ENCODE results near the gene TMEM11.
A peak's percentile ranks its signal among the peaks of the same experiment; 100 is the strongest.

Gene TMEM11

GRCh38 chr17:21173543-21173942, 40.4 kb downstream of the TMEM11 start:
- no peak overlapping the region for H3K27ac Mint-ChIP-seq
- no peaks in the 10 kb centered on the region for H3K27me3 Mint-ChIP-seq
- H3K4me1 Mint-ChIP-seq: peaks cover 15% of the 10 kb centered on the region
- H3K9me3 Mint-ChIP-seq: no peaks in the 10 kb centered on the region
- DNase-seq (ENCODE audit: low spot score in 2 of 2) (no peak), ATAC-seq (ENCODE audit: low read depth) (no peak)
- H3K4me3 Mint-ChIP-seq: no peak overlapping the region
- H3K36me3 Mint-ChIP-seq: peaks cover 12% of the 10 kb centered on the region

DNA sequence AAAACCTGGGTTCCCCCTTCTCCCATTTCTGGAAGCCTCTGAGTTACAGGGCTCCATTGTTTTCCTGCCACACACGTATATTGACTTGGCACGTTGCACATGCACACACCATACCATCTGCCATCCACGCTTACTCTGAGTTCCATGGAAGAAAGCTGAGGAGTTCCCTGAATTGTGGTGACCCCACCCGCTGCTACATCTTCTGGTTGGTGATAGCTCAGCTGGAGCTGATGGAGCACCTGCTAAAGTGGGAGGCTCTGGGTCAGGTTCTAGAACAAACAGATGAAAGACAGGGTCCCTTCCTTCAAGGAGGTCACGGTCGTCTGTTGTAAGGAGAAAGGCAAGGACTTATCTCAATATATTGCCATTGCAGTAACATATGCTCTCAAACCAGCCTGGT, 41.1 kb downstream of the TMEM11 start:
- no peak for DNase-seq (ENCODE audit: low spot score in 2 of 2)
- H3K9me3 Mint-ChIP-seq: no peaks in the 10 kb centered on the region
- H3K4me3 Mint-ChIP-seq: no peak overlapping the region
- H3K36me3 Mint-ChIP-seq: peaks cover 12% of the 10 kb centered on the region
- H3K27ac Mint-ChIP-seq: no peak overlapping the region
- peaks cover 15% of the 10 kb centered on the region for H3K4me1 Mint-ChIP-seq
- ATAC-seq (ENCODE audit: low read depth): no peak
- H3K27me3 Mint-ChIP-seq: no peaks in the 10 kb centered on the region

GRCh38 chr17:21171970-21172510, 41.9 kb downstream of the TMEM11 start:
- ATAC-seq (ENCODE audit: low read depth) (no peak), DNase-seq (ENCODE audit: low spot score in 2 of 2) (no peak)
- Mint-ChIP-seq H3K4me1 (peaks cover 15% of the 10 kb centered on the region), H3K9me3 (no peaks in the 10 kb centered on the region), H3K36me3 (peaks cover 12% of the 10 kb centered on the region), H3K27me3 (no peaks in the 10 kb centered on the region), H3K27ac (peak overlapping the region; percentile 51), H3K4me3 (no peak overlapping the region)

DNA sequence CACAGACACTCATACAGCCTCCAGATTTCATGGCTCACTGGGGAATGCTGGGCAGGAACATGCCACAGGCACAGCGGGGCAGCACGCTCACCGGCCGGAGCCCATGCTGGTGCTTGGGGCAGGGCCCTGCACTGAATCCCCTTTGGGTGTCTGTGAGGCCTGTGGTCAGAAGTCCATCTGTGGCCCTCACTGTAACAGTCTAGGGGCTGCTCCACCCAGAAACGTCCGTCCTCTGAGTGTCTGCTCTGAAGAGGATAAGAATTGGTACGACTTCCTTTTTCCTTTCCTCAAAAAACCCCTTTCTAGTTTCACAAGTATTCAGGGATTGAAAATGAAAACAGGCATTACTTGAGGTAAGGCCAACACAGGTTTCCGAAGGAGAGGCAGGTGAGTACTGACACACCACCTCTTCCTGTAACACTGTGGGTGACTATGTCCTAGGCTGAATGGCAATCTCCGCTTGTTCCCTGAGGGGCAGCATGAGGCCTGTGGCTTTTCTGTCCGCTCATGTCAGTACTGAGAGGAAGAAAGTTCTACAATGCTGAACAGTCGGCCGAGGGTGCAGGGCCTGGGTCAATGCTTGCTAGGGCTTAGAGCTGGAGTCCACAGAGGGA, 42.5 kb downstream of the TMEM11 start:
- peak overlapping the region; percentile 22 for H3K4me3 Mint-ChIP-seq

GRCh38 chr17:21170809-21171208, 43.2 kb downstream of the TMEM11 start:
- H3K4me1 Mint-ChIP-seq: peaks cover 15% of the 10 kb centered on the region
- no peak overlapping the region for H3K4me3 Mint-ChIP-seq
- DNase-seq (ENCODE audit: low spot score in 2 of 2) (no peak), ATAC-seq (ENCODE audit: low read depth) (no peak)
- peaks cover 12% of the 10 kb centered on the region for H3K36me3 Mint-ChIP-seq
- no peaks in the 10 kb centered on the region for H3K27me3 Mint-ChIP-seq
- peak overlapping the region; percentile 51 for H3K27ac Mint-ChIP-seq
- H3K9me3 Mint-ChIP-seq: no peaks in the 10 kb centered on the region

More for the DNA sequence above, 42.5 kb downstream of the TMEM11 start:
- Mint-ChIP-seq H3K36me3 (peaks cover 12% of the 10 kb centered on the region), H3K9me3 (no peaks in the 10 kb centered on the region), H3K27ac (peak overlapping the region; percentile 51), H3K27me3 (no peaks in the 10 kb centered on the region), H3K4me1 (peaks cover 15% of the 10 kb centered on the region)
- DNase-seq (ENCODE audit: low spot score in 2 of 2): no peak
- ATAC-seq (ENCODE audit: low read depth): peak; percentile 80

DNA sequence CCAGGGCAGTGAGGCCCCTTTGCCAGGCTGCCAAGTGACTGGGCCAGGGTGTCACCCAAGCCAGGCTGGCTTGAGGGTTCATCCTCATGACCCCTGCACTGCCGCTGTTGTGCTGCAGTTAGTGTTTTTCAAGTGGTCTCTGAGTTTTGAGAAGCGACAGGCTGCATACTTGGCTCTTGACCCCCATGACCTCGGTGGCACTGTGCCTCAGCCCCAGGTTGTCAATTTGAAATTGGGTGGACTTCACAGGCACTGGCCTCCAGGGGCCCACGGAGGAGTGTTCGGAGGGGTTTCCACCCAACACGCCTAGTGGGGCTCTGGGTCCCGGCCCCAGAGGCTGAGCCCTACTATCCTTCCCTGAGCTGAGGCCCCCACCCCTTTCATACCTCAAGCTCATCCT, 44.5 kb downstream of the TMEM11 start:
- no peak for ATAC-seq (ENCODE audit: low read depth)
- Mint-ChIP-seq H3K27ac (no peak overlapping the region), H3K27me3 (no peaks in the 10 kb centered on the region), H3K9me3 (no peaks in the 10 kb centered on the region), H3K36me3 (peaks cover 12% of the 10 kb centered on the region), H3K4me3 (no peak overlapping the region), H3K4me1 (peaks cover 17% of the 10 kb centered on the region)
- no peak for DNase-seq (ENCODE audit: low spot score in 2 of 2)

DNA sequence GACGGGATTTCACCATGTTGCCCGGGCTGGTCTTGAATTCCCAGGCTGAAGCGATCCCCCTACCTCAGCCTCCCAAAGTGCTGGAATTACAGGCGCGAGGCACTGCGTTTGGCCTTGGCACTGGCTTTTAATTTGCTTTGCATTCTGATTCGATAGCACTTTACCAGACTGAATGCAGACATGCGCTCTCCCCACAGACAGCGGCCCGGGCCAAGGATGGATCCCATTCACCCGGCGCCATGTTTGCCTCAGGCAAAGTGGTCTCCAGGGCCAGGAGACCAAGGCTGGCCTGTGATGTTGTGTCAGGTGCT, 45.5 kb downstream of the TMEM11 start:
- peaks cover 7% of the 10 kb centered on the region for H3K36me3 Mint-ChIP-seq
- H3K27ac Mint-ChIP-seq: no peak overlapping the region
- H3K9me3 Mint-ChIP-seq: no peaks in the 10 kb centered on the region
- no peak for DNase-seq (ENCODE audit: low spot score in 2 of 2)
- peaks cover 17% of the 10 kb centered on the region for H3K4me1 Mint-ChIP-seq
- no peak overlapping the region for H3K4me3 Mint-ChIP-seq
- no peak for ATAC-seq (ENCODE audit: low read depth)
- H3K27me3 Mint-ChIP-seq: no peaks in the 10 kb centered on the region

DNA sequence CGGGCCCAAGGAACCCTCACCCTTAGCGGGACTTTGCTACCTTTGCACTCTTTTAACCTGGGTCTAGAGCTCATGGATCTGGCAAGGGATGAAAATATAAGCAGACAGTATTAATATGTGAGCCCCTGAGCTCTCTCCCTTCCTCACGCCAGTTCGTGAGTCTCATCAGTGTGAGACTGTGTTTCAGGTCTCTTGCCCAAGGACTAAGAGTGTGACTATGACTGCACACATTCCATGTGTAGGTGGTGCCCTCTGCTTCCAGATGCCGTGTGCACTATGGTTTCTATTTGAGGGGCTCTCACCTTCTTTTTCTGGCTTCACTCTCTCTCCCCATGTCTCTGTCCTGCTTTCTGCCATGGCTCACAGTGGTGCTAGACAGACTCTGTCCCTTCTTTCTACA, 46.7 kb downstream of the TMEM11 start:
- H3K36me3 Mint-ChIP-seq: peaks cover 3% of the 10 kb centered on the region
- no peak overlapping the region for H3K27ac Mint-ChIP-seq
- H3K4me3 Mint-ChIP-seq: no peak overlapping the region
- peaks cover 19% of the 10 kb centered on the region for H3K4me1 Mint-ChIP-seq
- no peak for ATAC-seq (ENCODE audit: low read depth)
- DNase-seq (ENCODE audit: low spot score in 2 of 2): no peak
- no peaks in the 10 kb centered on the region for H3K9me3 Mint-ChIP-seq
- H3K27me3 Mint-ChIP-seq: no peaks in the 10 kb centered on the region

- Mint-ChIP-seq H3K4me1 (peaks cover 19% of the 10 kb centered on the region), H3K27me3 (no peaks in the 10 kb centered on the region), H3K36me3 (no peaks in the 10 kb centered on the region), H3K9me3 (no peaks in the 10 kb centered on the region), H3K27ac (no peak overlapping the region), H3K4me3 (no peak overlapping the region)
- no peak for ATAC-seq (ENCODE audit: low read depth)
- DNase-seq (ENCODE audit: low spot score in 2 of 2): no peak
Measured at GRCh38 chr17:21166595-21167210, 47.3 kb downstream of the TMEM11 start.

DNA sequence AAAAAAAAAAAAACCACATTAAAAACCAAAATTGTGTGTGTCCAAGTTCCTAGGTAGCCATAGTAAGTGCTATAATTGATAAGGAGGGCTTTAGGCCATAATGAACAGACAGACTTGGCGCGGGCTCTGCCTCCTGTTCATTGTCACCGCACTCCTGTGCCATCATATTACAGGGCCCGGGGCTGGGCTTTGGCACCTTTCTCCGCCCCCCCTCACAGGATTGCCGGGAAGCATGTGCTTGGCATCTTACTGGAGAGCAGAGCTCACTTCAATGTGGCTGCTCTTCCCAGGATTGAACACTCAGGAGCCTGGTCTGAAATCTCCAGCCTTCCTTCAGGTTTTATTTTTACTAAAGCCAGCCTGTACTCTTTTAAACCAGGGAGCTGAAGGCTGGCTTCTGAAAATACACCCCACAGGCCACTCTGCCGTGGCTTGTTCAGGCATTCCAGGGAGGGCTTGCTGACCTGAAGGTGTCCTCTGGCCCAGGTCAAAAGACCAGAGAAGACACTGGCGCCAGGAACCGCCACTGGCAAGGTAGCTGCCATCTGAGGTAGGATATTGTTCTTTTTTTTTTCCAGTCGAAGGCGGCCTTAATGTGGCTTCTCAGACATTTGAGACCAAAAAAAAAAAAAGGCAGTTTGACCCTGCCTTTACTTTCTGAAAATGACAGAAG, 47.9 kb downstream of the TMEM11 start:
- DNase-seq (ENCODE audit: low spot score in 2 of 2): no peak
- Mint-ChIP-seq H3K9me3 (no peaks in the 10 kb centered on the region), H3K27ac (no peak overlapping the region), H3K4me3 (no peak overlapping the region), H3K27me3 (no peaks in the 10 kb centered on the region), H3K4me1 (peaks cover 14% of the 10 kb centered on the region), H3K36me3 (no peaks in the 10 kb centered on the region)
- no peak for ATAC-seq (ENCODE audit: low read depth)

- Mint-ChIP-seq H3K27me3 (no peaks in the 10 kb centered on the region), H3K9me3 (no peaks in the 10 kb centered on the region), H3K4me1 (peaks cover 5% of the 10 kb centered on the region)
Measured at GRCh38 chr17:21164620-21165019, 49.3 kb downstream of the TMEM11 start.

GRCh38 chr17:21164216-21164615, 49.7 kb downstream of the TMEM11 start:
- no peaks in the 10 kb centered on the region for H3K27me3 Mint-ChIP-seq
- no peaks in the 10 kb centered on the region for H3K36me3 Mint-ChIP-seq
- no peak for ATAC-seq (ENCODE audit: low read depth)
- no peak for DNase-seq (ENCODE audit: low spot score in 2 of 2)
- H3K4me1 Mint-ChIP-seq: peaks cover 5% of the 10 kb centered on the region
- H3K27ac Mint-ChIP-seq: no peak overlapping the region
- H3K9me3 Mint-ChIP-seq: no peaks in the 10 kb centered on the region
- no peak overlapping the region for H3K4me3 Mint-ChIP-seq

More at GRCh38 chr17:21164620-21165019, 49.3 kb downstream of the TMEM11 start:
- no peak overlapping the region for H3K4me3 Mint-ChIP-seq
- DNase-seq (ENCODE audit: low spot score in 2 of 2): no peak
- H3K36me3 Mint-ChIP-seq: no peaks in the 10 kb centered on the region
- ATAC-seq (ENCODE audit: low read depth): no peak
- H3K27ac Mint-ChIP-seq: no peak overlapping the region

GRCh38 chr17:21163101-21163500, 50.9 kb downstream of the TMEM11 start:
- Mint-ChIP-seq H3K4me1 (peaks cover 5% of the 10 kb centered on the region), H3K27me3 (no peaks in the 10 kb centered on the region), H3K27ac (no peak overlapping the region), H3K36me3 (no peaks in the 10 kb centered on the region), H3K9me3 (no peaks in the 10 kb centered on the region), H3K4me3 (no peak overlapping the region)
- DNase-seq (ENCODE audit: low spot score in 2 of 2) (no peak), ATAC-seq (ENCODE audit: low read depth) (no peak)

DNA sequence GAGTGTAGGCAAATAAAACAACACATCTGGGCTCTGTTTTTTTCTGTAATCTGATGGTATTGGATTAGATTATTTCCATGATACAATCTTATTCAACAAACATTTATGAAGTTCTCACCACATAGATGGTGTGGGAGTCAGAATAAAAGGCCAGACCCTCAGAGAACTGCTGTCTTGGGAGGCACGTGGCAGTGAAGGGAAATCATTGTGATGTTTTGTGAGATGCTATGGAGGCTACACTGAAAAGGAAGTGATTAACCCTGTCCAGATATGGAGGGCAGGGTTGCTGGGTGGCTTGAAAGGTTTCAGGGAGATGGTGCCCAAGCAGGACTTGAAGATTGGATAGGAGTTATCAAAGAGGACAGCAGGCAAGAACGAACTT, 51.6 kb downstream of the TMEM11 start:
- DNase-seq (ENCODE audit: low spot score in 2 of 2) (no peak), ATAC-seq (ENCODE audit: low read depth) (no peak)
- no peak overlapping the region for H3K4me3 Mint-ChIP-seq
- no peaks in the 10 kb centered on the region for H3K9me3 Mint-ChIP-seq
- peaks cover 6% of the 10 kb centered on the region for H3K4me1 Mint-ChIP-seq
- no peaks in the 10 kb centered on the region for H3K27me3 Mint-ChIP-seq
- no peak overlapping the region for H3K27ac Mint-ChIP-seq
- H3K36me3 Mint-ChIP-seq: no peaks in the 10 kb centered on the region

Data from memory B cell (primary cell).